GM13977 (cell line): ENCODE results near the gene EDDM3A.
"Not testable (repeated sequence)": the region's sequence is repeated elsewhere in the genome, so short reads cannot be mapped to it uniquely, and the experiment has no call there.

Experiments
- DNase-seq: peaks from one replicate; pipeline ENCODE4 v3.0.0; 2012; ENCODE audit warnings: low spot score
- CTCF ChIP-seq: IDR thresholded peaks from 2 replicates; pipeline ENCODE4 v1.5.1; 2012; ENCODE audit warnings: mild to moderate bottlenecking, control low read depth; ENCODE audit not compliant: insufficient read depth; ENCODE audit errors: extremely low read depth, missing control alignments
- in situ Hi-C: fragments of 300-500 bp; cut with MboI; formaldehyde crosslinking; loops from one replicate; pipeline ENCODE4 v1.12.0; 2022; ENCODE audit warnings: low sequenced_read_pairs, low pct_unique_long_range_greater_than_20kb, mixed read lengths, inconsistent platforms; ENCODE audit not compliant: unreplicated experiment

The EDDM3A gene

DNA sequence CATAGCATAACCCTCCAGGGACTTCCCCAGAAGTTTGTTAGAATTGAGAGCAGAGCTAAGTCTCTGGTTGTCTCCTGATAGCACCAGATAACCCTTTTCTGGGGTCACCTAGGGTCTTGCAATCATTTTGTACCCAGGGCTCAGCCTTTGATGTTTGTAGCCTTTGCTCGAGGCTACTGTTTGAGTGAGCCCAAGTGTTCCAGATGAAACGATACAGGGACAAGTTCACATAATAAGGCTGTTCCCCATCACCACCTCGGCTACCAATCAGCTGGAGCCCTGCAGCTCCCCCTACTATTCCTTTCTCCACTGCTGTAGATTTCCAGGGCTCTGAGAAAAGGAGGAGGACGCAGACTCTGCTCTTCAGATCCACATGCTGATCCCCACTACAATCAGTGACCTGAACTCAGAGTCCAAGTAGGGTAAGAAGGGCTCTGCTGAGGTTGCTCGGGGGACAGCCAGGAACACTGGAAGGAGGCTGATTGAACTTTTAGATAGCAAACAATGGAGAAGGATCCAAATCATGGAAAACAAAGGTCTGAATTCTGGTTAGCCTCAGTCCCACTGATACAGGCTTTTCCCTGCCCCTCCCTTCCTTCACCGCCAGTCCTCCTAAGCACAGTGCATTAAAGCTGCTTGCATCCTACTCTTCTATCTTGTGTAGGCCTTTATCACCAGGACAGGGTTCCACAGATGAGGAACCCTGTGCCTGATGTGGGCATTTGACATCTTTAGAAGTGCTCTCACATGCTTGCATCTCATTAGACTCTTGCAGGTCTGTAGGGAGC, at the start of gene EDDM3A:
Gene EDDM3A (plus strand): TSS at position 317 of the 788 bp plus-strand sequence. CDS start 1,694 bp downstream, outside the sequence.
- in situ Hi-C loops = no loop called here
- DNase-seq = no peak
- TF ChIP-seq CTCF = no peak

GRCh38 chr14:20696764-20697163, 48.9 kb upstream of the EDDM3A start:
- no peak for TF ChIP-seq CTCF
- DNase-seq = no peak
- in situ Hi-C loops = no loop called here

DNA sequence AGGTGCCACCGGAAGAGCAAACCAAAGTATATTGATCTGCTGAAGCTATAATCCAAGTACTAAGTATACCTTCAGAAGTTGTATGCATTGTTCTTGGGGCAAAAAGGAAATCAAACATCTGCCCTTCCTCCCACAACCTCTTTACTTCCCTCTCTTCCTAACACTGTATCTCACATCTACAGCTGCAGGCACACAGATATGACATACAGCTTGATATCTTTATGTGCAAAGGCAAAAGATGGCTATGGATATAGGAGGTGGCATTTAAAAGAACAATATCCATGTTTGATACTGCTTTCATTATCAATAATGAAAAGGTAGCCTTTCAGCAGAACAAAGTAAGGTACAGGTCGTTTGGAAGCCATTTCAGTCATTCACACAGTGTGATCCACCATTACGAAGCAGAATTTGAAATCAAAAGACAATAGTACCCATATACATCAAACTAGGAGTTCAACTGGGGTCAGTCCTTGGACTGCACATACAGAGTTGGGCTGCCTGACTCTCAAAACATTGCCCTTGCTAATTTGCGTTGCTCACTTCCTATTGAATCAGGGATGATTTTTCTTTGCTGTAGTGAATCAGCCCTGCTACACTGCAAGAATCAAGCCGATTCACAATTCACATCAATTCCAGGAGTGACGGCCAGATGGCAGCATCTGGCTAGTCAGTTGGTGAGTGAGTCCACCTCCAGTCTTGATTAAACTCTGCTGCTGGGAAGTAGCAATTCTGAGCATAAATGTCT, 48.2 kb upstream of the EDDM3A start:
- peak; percentile 79 for TF ChIP-seq CTCF
- in situ Hi-C loops = no loop called here
- DNase-seq = peak; percentile 65

DNA sequence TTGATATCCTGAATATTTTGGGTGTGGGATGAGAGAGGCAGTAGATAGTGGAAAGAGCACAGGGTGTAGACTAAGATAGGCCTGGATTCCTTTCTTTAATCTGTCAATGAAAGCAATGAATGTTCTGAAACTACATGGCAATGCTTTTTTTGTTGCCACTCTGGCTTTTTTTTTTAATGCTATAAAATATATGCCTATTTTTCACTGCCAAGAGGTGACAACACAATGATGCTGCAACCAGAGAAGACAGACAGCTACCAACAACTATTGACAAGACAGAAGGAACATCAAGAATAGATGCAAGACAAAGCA, 47.7 kb upstream of the EDDM3A start:
- no peak for TF ChIP-seq CTCF
- DNase-seq = no peak
- in situ Hi-C loops = no loop called here

GRCh38 chr14:20698934-20699333, 46.8 kb upstream of the EDDM3A start:
- TF ChIP-seq CTCF = no peak
- in situ Hi-C loops = no loop called here
- DNase-seq = no peak

DNA sequence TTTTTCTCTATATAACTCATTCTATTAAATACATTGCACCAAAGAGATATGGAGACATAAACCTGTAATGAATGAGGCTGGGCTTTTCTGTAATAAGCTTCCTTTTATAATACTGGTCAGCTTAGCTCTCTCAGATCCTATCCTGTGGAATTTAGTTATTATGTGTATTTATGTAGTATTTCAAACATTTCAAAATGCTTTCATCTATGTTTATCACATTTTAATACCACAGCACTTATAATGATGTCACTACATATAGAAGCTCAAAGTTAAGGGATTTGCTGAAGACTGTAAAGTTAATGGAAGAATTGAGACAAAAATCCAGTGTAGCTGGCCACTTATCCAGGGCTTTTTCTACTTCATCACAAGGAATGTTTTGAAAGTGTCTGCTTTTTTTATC, 45.8 kb upstream of the EDDM3A start:
- in situ Hi-C loops = no loop called here
- TF ChIP-seq CTCF = no peak

DNA sequence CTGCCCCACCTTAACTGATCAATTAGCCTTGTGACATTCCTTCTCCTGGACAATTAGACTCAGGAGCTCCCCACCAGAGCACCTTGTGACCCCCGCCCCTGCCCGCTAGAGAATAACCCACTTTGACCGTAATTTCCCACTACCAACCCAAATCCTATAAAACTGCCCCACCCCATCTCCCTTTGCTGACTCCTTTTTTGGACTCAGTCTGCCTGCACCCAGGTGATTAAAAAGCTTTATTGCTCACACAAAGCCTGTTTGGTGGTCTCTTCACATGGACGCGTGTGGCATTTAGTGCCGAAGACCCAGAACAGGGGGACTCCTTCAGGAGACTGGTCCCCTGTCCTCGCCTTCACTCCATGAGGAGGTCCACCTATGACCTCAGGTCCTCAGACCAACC, 44.7 kb upstream of the EDDM3A start:
- in situ Hi-C loops, DNase-seq: not testable (repeated sequence)

More for the DNA sequence above, 45.8 kb upstream of the EDDM3A start:
- DNase-seq = no peak
